Esophagus squamous epithelium (tissue), 4 donors: ENCODE data around the gene CDKN2B-AS1.

ENCODE experiments used
- POLR2A ChIP-seq, 4 donors: fragments of 450-650 bp; IDR thresholded peaks; one replicate each; pipeline ENCODE4 v1.6.1; 2017; ENCODE audit warnings: antibody characterized with exemption in 4 of 4, mild to moderate bottlenecking in 4 of 4, moderate library complexity in 3 of 4
- TF ChIP-seq, protein P1 (sequence below), 6 experiments: fragments of 450-650 bp in 4 of 6; fragments of 200-600 bp in 2 of 6; sonication (generic) in 2 of 6; IDR thresholded peaks; one replicate each; pipeline ENCODE4 v1.5.1; 2016 to 2019; ENCODE audit warnings: antibody characterized with exemption in 6 of 6, mild to moderate bottlenecking in 4 of 6, moderate library complexity in 4 of 6

DNA sequence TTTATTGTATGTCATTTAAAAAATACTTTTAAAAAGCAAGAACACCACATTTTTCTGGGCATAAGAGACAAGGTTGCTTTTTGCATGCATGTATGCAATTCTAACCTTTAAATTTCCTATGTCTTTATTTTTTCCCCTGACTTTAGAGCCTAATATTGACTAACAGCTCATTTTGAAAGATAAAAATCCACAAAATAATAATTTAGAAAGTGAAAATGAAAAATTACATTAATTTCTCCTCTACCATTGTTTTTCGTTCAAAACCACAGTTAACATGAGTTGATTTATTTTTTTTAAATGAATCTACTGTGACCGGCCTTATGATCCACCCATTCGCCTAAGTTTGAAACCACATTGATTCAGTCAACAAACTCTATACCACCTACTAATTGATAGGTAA is 152.0 kb downstream of the CDKN2B-AS1 start:
- TF ChIP-seq, protein P1, sequence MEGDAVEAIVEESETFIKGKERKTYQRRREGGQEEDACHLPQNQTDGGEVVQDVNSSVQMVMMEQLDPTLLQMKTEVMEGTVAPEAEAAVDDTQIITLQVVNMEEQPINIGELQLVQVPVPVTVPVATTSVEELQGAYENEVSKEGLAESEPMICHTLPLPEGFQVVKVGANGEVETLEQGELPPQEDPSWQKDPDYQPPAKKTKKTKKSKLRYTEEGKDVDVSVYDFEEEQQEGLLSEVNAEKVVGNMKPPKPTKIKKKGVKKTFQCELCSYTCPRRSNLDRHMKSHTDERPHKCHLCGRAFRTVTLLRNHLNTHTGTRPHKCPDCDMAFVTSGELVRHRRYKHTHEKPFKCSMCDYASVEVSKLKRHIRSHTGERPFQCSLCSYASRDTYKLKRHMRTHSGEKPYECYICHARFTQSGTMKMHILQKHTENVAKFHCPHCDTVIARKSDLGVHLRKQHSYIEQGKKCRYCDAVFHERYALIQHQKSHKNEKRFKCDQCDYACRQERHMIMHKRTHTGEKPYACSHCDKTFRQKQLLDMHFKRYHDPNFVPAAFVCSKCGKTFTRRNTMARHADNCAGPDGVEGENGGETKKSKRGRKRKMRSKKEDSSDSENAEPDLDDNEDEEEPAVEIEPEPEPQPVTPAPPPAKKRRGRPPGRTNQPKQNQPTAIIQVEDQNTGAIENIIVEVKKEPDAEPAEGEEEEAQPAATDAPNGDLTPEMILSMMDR (IDR thresholded peaks at IDR 0.05), result no peak
- TF ChIP-seq POLR2A (IDR thresholded peaks at IDR 0.05), result no peak
